NCI-H748 (cell line): ENCODE measurements around the gene AVEN.
A peak's percentile ranks its signal among the peaks of the same experiment; 100 is the strongest.

Experiments
- DNase-seq: peaks from one replicate; lab custom pipeline; 2025; ENCODE audit not compliant: unreplicated experiment; lab: John Stamatoyannopoulos, UW

Gene AVEN

GRCh38 chr15:33923446-33923845, 115.6 kb downstream of the AVEN start:
- no peak for DNase-seq

GRCh38 chr15:33915571-33916407, 123.2 kb downstream of the AVEN start:
- DNase-seq: peak; percentile 45

GRCh38 chr15:33913459-33913858, 125.5 kb downstream of the AVEN start:
- no peak for DNase-seq

GRCh38 chr15:33912326-33912725, 126.7 kb downstream of the AVEN start:
- DNase-seq: no peak

GRCh38 chr15:33910741-33911140, 128.3 kb downstream of the AVEN start:
- DNase-seq: no peak

GRCh38 chr15:33908406-33908805, 130.6 kb downstream of the AVEN start:
- no peak for DNase-seq

GRCh38 chr15:33907326-33907725, 131.7 kb downstream of the AVEN start:
- no peak for DNase-seq

GRCh38 chr15:33903661-33904060, 135.3 kb downstream of the AVEN start:
- no peak for DNase-seq

GRCh38 chr15:33902043-33902442, 137.0 kb downstream of the AVEN start:
- no peak for DNase-seq

GRCh38 chr15:33894193-33894592, 144.8 kb downstream of the AVEN start:
- no peak for DNase-seq

- DNase-seq: peak; percentile 17
Observed at GRCh38 chr15:33888176-33888575, 150.8 kb downstream of the AVEN start.

GRCh38 chr15:33882921-33883320, 156.1 kb downstream of the AVEN start:
- DNase-seq: no peak

- no peak for DNase-seq
Observed at GRCh38 chr15:33874156-33874555, 164.8 kb downstream of the AVEN start.

GRCh38 chr15:33872416-33873106, 166.4 kb downstream of the AVEN start:
- DNase-seq: no peak

- no peak for DNase-seq
Observed at GRCh38 chr15:33871980-33872379, 167.0 kb downstream of the AVEN start.

GRCh38 chr15:33866101-33866737, 172.8 kb downstream of the AVEN start:
- no peak for DNase-seq

GRCh38 chr15:33865416-33865815, 173.6 kb downstream of the AVEN start:
- DNase-seq: no peak

- DNase-seq: no peak
Observed at GRCh38 chr15:33864360-33865075, 174.5 kb downstream of the AVEN start.

GRCh38 chr15:33860754-33861153, 178.2 kb downstream of the AVEN start:
- no peak for DNase-seq

- no peak for DNase-seq
Observed at GRCh38 chr15:33859992-33860545, 178.9 kb downstream of the AVEN start.

- no peak for DNase-seq
Observed at GRCh38 chr15:33858836-33859235, 180.2 kb downstream of the AVEN start.
